ENCODE results near the gene PDXP. TPM values are rescaled to one million over a fixed set of nuclear protein-coding genes. Genes with fewer than 3 reads are reported as not detected.

Gene PDXP
- polyA plus RNA-seq, 1 donor from 2014 or later = 108 TPM

DNA sequence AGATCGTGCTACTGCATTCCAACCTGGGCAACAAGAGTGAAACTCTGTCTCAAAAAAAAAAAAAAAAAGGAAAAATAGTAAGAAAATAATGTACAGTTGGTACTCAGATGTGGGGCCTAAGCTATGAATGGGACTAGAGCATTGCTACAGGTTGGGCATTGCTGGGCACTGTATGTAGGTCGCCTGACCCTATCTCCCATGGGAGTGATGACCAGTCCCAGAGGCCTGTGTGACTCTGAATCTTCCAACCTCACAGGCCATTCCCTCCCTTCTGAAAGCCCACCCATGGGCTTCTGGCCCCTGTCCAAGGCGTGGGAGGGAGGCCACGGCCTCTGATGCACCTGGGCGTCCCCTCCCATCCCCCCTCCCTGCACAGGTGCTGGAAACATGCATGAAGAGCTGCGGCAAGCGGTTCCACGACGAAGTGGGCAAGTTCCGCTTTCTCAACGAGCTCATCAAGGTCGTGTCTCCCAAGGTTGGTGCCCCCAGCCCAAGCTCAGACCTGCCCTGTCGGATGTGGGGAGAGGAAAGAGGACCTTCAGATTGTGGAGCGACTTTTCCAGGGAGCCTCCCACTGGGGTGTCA is 40.4 kb upstream of the PDXP start:
- H3K4me2 ChIP-seq (ENCODE audit: low read length) = no peak overlapping the region
- no peaks in the 10 kb centered on the region for H3K36me3 ChIP-seq (ENCODE audit: insufficient read depth, low read length)
- no peaks in the 10 kb centered on the region for H3K9me3 ChIP-seq (ENCODE audit: low read length)
- no peaks in the 10 kb centered on the region for H3K9me2 ChIP-seq (ENCODE audit: insufficient read depth, low read length)
- no peak overlapping the region for H2AFZ ChIP-seq (ENCODE audit: low read depth, low read length)
- TF ChIP-seq EP300 (conservative IDR thresholded peaks at IDR 0.05; ENCODE audit: poor library complexity, severe bottlenecking) (no peak), EZH2 (IDR thresholded peaks at IDR 0.05; ENCODE audit: borderline replicate concordance, insufficient read depth, low read length, poor library complexity, severe bottlenecking) (no peak), POLR2AphosphoS5 (IDR thresholded peaks at IDR 0.05) (no peak), RAD21 (conservative IDR thresholded peaks at IDR 0.05) (no peak), TAF1 (IDR thresholded peaks at IDR 0.05; ENCODE audit: low read depth) (no peak), SMC3 (conservative IDR thresholded peaks at IDR 0.05; ENCODE audit: poor library complexity) (no peak)
- TF ChIP-seq, protein P1, sequence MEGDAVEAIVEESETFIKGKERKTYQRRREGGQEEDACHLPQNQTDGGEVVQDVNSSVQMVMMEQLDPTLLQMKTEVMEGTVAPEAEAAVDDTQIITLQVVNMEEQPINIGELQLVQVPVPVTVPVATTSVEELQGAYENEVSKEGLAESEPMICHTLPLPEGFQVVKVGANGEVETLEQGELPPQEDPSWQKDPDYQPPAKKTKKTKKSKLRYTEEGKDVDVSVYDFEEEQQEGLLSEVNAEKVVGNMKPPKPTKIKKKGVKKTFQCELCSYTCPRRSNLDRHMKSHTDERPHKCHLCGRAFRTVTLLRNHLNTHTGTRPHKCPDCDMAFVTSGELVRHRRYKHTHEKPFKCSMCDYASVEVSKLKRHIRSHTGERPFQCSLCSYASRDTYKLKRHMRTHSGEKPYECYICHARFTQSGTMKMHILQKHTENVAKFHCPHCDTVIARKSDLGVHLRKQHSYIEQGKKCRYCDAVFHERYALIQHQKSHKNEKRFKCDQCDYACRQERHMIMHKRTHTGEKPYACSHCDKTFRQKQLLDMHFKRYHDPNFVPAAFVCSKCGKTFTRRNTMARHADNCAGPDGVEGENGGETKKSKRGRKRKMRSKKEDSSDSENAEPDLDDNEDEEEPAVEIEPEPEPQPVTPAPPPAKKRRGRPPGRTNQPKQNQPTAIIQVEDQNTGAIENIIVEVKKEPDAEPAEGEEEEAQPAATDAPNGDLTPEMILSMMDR (IDR thresholded peaks at IDR 0.05; ENCODE audit: poor library complexity, severe bottlenecking) = no peak
- H3K27me3 ChIP-seq (ENCODE audit: insufficient read depth, low read depth, low read length) = no peaks in the 10 kb centered on the region
- no peak overlapping the region for H3K27ac ChIP-seq (ENCODE audit: low read length)
- no peaks in the 10 kb centered on the region for H4K20me1 ChIP-seq (ENCODE audit: insufficient read depth)
- no peaks in the 10 kb centered on the region for H3K79me2 ChIP-seq (replicated peaks; ENCODE audit: insufficient read depth, low read length)
- no peaks in the 10 kb centered on the region for H3F3A ChIP-seq (ENCODE audit: insufficient read depth, low read length, poor library complexity, severe bottlenecking)
- H3K4me3 ChIP-seq (ENCODE audit: low read length) = no peak overlapping the region
- H3K9ac ChIP-seq (ENCODE audit: low read length) = no peak overlapping the region

DNA sequence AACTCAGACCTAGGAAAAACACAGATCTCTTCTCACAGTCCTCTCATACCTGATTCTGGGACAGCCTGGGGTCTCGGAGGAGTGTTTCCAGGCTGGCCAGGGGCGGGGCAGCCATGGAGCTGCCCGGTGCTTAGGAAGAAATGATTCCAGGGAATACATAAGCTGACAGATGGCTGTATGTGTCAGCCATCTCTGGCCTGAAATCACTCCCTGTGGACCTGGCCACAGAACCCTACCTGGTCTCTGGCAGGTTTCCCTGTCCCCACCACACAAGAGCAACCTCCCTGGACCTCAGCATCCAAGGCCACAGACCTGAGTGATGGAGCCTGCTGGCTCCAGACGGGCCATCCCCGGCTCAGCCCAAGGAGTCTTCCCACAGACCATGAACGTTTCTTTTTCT is 39.8 kb upstream of the PDXP start:
- Histone ChIP-seq H3K4me3 (ENCODE audit: low read length) (no peak overlapping the region), H3K79me2 (replicated peaks; ENCODE audit: insufficient read depth, low read length) (no peaks in the 10 kb centered on the region), H3K4me2 (ENCODE audit: low read length) (no peak overlapping the region), H3K36me3 (ENCODE audit: insufficient read depth, low read length) (no peaks in the 10 kb centered on the region), H4K20me1 (ENCODE audit: insufficient read depth) (no peaks in the 10 kb centered on the region), H3K9me2 (ENCODE audit: insufficient read depth, low read length) (no peaks in the 10 kb centered on the region), H3K27ac (ENCODE audit: low read length) (no peak overlapping the region), H2AFZ (ENCODE audit: low read depth, low read length) (no peak overlapping the region), H3K9ac (ENCODE audit: low read length) (no peak overlapping the region), H3F3A (ENCODE audit: insufficient read depth, low read length, poor library complexity, severe bottlenecking) (no peaks in the 10 kb centered on the region), H3K27me3 (ENCODE audit: insufficient read depth, low read depth, low read length) (no peaks in the 10 kb centered on the region), H3K9me3 (ENCODE audit: low read length) (no peaks in the 10 kb centered on the region)
- TF ChIP-seq MXI1 (conservative IDR thresholded peaks at IDR 0.05; ENCODE audit: poor library complexity, severe bottlenecking) = no peak

DNA sequence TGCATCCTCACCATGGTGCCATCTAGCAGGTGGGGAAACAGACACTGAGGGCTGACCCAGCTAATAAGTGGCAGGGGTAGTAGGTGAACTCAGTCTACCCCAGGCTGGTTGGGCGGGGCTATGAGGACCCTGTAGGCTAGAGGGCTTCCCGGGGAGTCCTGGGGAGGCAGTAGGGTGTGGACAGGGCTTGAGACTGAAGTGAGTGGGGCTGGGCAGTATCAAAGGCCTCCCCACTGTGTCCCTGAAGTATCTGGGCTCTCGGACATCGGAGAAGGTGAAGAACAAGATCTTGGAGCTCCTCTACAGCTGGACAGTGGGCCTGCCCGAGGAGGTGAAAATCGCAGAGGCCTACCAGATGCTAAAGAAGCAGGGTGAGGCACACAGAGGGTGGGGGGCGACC is 38.5 kb upstream of the PDXP start:
- H2AFZ ChIP-seq (ENCODE audit: low read depth, low read length) = no peak overlapping the region
- H3F3A ChIP-seq (ENCODE audit: insufficient read depth, low read length, poor library complexity, severe bottlenecking) = no peaks in the 10 kb centered on the region
- no peaks in the 10 kb centered on the region for H4K20me1 ChIP-seq (ENCODE audit: insufficient read depth)
- no peak overlapping the region for H3K27ac ChIP-seq (ENCODE audit: low read length)
- no peak overlapping the region for H3K4me2 ChIP-seq (ENCODE audit: low read length)
- H3K9me3 ChIP-seq (ENCODE audit: low read length) = no peaks in the 10 kb centered on the region
- no peaks in the 10 kb centered on the region for H3K79me2 ChIP-seq (replicated peaks; ENCODE audit: insufficient read depth, low read length)
- H3K4me3 ChIP-seq (ENCODE audit: low read length) = no peak overlapping the region
- no peaks in the 10 kb centered on the region for H3K9me2 ChIP-seq (ENCODE audit: insufficient read depth, low read length)
- no peaks in the 10 kb centered on the region for H3K27me3 ChIP-seq (ENCODE audit: insufficient read depth, low read depth, low read length)
- no peaks in the 10 kb centered on the region for H3K36me3 ChIP-seq (ENCODE audit: insufficient read depth, low read length)
- no peak overlapping the region for H3K9ac ChIP-seq (ENCODE audit: low read length)
- TF ChIP-seq, protein P2, sequence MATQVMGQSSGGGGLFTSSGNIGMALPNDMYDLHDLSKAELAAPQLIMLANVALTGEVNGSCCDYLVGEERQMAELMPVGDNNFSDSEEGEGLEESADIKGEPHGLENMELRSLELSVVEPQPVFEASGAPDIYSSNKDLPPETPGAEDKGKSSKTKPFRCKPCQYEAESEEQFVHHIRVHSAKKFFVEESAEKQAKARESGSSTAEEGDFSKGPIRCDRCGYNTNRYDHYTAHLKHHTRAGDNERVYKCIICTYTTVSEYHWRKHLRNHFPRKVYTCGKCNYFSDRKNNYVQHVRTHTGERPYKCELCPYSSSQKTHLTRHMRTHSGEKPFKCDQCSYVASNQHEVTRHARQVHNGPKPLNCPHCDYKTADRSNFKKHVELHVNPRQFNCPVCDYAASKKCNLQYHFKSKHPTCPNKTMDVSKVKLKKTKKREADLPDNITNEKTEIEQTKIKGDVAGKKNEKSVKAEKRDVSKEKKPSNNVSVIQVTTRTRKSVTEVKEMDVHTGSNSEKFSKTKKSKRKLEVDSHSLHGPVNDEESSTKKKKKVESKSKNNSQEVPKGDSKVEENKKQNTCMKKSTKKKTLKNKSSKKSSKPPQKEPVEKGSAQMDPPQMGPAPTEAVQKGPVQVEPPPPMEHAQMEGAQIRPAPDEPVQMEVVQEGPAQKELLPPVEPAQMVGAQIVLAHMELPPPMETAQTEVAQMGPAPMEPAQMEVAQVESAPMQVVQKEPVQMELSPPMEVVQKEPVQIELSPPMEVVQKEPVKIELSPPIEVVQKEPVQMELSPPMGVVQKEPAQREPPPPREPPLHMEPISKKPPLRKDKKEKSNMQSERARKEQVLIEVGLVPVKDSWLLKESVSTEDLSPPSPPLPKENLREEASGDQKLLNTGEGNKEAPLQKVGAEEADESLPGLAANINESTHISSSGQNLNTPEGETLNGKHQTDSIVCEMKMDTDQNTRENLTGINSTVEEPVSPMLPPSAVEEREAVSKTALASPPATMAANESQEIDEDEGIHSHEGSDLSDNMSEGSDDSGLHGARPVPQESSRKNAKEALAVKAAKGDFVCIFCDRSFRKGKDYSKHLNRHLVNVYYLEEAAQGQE (IDR thresholded peaks at IDR 0.05; ENCODE audit: borderline replicate concordance) = no peak

Measured in neural cell (in vitro differentiated cells).